ENCODE measurements around the gene TRIP10.
A peak's percentile ranks its signal among the peaks of the same experiment; 100 is the strongest.

Gene TRIP10

GRCh38 chr19:6723108-6723618, 16.3 kb upstream of the TRIP10 start:
- no peak overlapping the region for H3K4me3 ChIP-seq (ENCODE audit: low read depth, low read length)
- DNase-seq (ENCODE audit: low read depth): no peak

- no peak overlapping the region for H3K4me3 ChIP-seq (ENCODE audit: low read depth, low read length)
- no peak for DNase-seq (ENCODE audit: low read depth)
Measured at GRCh38 chr19:6723738-6724137, 15.7 kb upstream of the TRIP10 start.

- no peak overlapping the region for H3K4me3 ChIP-seq (ENCODE audit: low read depth, low read length)
- no peak for DNase-seq (ENCODE audit: low read depth)
Measured at GRCh38 chr19:6724631-6725492, 14.6 kb upstream of the TRIP10 start.

- no peak for DNase-seq (ENCODE audit: low read depth)
- H3K4me3 ChIP-seq (ENCODE audit: low read depth, low read length): no peak overlapping the region
Measured at GRCh38 chr19:6725513-6726231, 13.8 kb upstream of the TRIP10 start.

- DNase-seq (ENCODE audit: low read depth): no peak
- no peak overlapping the region for H3K4me3 ChIP-seq (ENCODE audit: low read depth, low read length)
Measured at GRCh38 chr19:6728346-6728745, 11.1 kb upstream of the TRIP10 start.

GRCh38 chr19:6729573-6730152, 9.8 kb upstream of the TRIP10 start:
- no peak overlapping the region for H3K4me3 ChIP-seq (ENCODE audit: low read depth, low read length)
- no peak for DNase-seq (ENCODE audit: low read depth)

- no peak for DNase-seq (ENCODE audit: low read depth)
- no peak overlapping the region for H3K4me3 ChIP-seq (ENCODE audit: low read depth, low read length)
Measured at GRCh38 chr19:6730153-6730804, 9.2 kb upstream of the TRIP10 start.

- DNase-seq (ENCODE audit: low read depth): no peak
- H3K4me3 ChIP-seq (ENCODE audit: low read depth, low read length): no peak overlapping the region
Measured at GRCh38 chr19:6730941-6731670, 8.4 kb upstream of the TRIP10 start.

- DNase-seq (ENCODE audit: low read depth): no peak
- H3K4me3 ChIP-seq (ENCODE audit: low read depth, low read length): no peak overlapping the region
Measured at GRCh38 chr19:6731822-6732221, 7.7 kb upstream of the TRIP10 start.

GRCh38 chr19:6732803-6733337, 6.6 kb upstream of the TRIP10 start:
- no peak overlapping the region for H3K4me3 ChIP-seq (ENCODE audit: low read depth, low read length)
- no peak for DNase-seq (ENCODE audit: low read depth)

GRCh38 chr19:6733338-6734095, 6.0 kb upstream of the TRIP10 start:
- H3K4me3 ChIP-seq (ENCODE audit: low read depth, low read length): no peak overlapping the region
- DNase-seq (ENCODE audit: low read depth): no peak

- no peak overlapping the region for H3K4me3 ChIP-seq (ENCODE audit: low read depth, low read length)
- DNase-seq (ENCODE audit: low read depth): no peak
Measured at GRCh38 chr19:6734096-6734696, 5.3 kb upstream of the TRIP10 start.

GRCh38 chr19:6735181-6735911, 4.1 kb upstream of the TRIP10 start:
- peak overlapping the region; percentile 80 for H3K4me3 ChIP-seq (ENCODE audit: low read depth, low read length)
- no peak for DNase-seq (ENCODE audit: low read depth)

- peak; percentile 74 for DNase-seq (ENCODE audit: low read depth)
- peak overlapping the region; percentile 80 for H3K4me3 ChIP-seq (ENCODE audit: low read depth, low read length)
Measured at GRCh38 chr19:6736169-6736916, 3.1 kb upstream of the TRIP10 start.

GRCh38 chr19:6736917-6737283, 2.6 kb upstream of the TRIP10 start:
- no peak for DNase-seq (ENCODE audit: low read depth)
- peak overlapping the region; percentile 80 for H3K4me3 ChIP-seq (ENCODE audit: low read depth, low read length)

- peak; percentile 100 for DNase-seq (ENCODE audit: low read depth)
- peak within 1 kb of the TSS; percentile 80 for H3K4me3 ChIP-seq (ENCODE audit: low read depth, low read length)
Measured at GRCh38 chr19:6737284-6737872, 2.1 kb upstream of the TRIP10 start, which contains the start of gene GPR108. GPR108 (minus strand) TSS chr19:6737580; CDS start chr19:6737576, 4 bp downstream.

Data from skeletal muscle cell (primary cell).